Lung (tissue), 12 donors: Measurements from ENCODE around the gene ADGRD1. TPM values are rescaled to one million over a fixed set of nuclear protein-coding genes. Genes with fewer than 3 reads are reported as not detected.
"Not testable (repeated sequence)": the region's sequence is repeated elsewhere in the genome, so short reads cannot be mapped to it uniquely, and the experiment has no call there.

Source experiments
- ATAC-seq: fragments of 200-7000 bp; cut with Tn5 transposase; one replicate; pipeline ENCODE4 v1.9.1; 2020; ENCODE audit warnings: moderate number of reproducible peaks; ENCODE audit not compliant: insufficient read depth, low FRiP score
- DNase-seq, 3 donors: peaks; one replicate each; pipeline ENCODE4 v3.0.0-alpha.2; 2013 to 2017
- H3K27ac ChIP-seq, 2 donors: one replicate each; pipeline ENCODE4 v1.5.1; 2013; ENCODE audit warnings: mild to moderate bottlenecking in 2 of 2, moderate library complexity in 2 of 2, control low read depth in 1 of 2, inconsistent platforms in 1 of 2, low read depth in 1 of 2, low read length in 1 of 2
- H3K27me3 ChIP-seq, 3 donors: one replicate each; pipeline ENCODE4 v1.5.1; 2013; ENCODE audit warnings: low read length in 2 of 3; ENCODE audit not compliant: control insufficient read depth in 3 of 3, insufficient read depth in 3 of 3
- H3K36me3 ChIP-seq, 4 donors: one replicate each; pipeline ENCODE4 v1.5.1; 2013; ENCODE audit warnings: low read length in 4 of 4, mild to moderate bottlenecking in 1 of 4, moderate library complexity in 1 of 4; ENCODE audit not compliant: control insufficient read depth in 4 of 4, insufficient read depth in 4 of 4
- H3K4me1 ChIP-seq, 5 donors: one replicate each; pipeline ENCODE4 v1.5.1; 2013; ENCODE audit warnings: low read length in 5 of 5, mild to moderate bottlenecking in 2 of 5, moderate library complexity in 1 of 5; ENCODE audit not compliant: control insufficient read depth in 5 of 5, insufficient read depth in 5 of 5
- H3K4me3 ChIP-seq: one replicate; pipeline ENCODE4 v1.5.1; 2013; ENCODE audit warnings: mild to moderate bottlenecking, control low read depth, moderate library complexity
- H3K9ac ChIP-seq, 2 donors: one replicate each; pipeline ENCODE4 v1.5.1; 2013; ENCODE audit warnings: low read length in 2 of 2, control low read depth in 1 of 2; ENCODE audit not compliant: insufficient read depth in 1 of 2
- H3K9me3 ChIP-seq, 4 donors: one replicate each; pipeline ENCODE4 v1.5.1; 2013; ENCODE audit warnings: low read length in 3 of 4, mild to moderate bottlenecking in 1 of 4, moderate library complexity in 1 of 4; ENCODE audit not compliant: control insufficient read depth in 4 of 4, insufficient read depth in 3 of 4
- WGBS, 2 donors: extraction: QIAGEN DNeasy Blood & Tissue Kit; methylation state at CpG; one replicate each; pipeline ENCODE4 v1.1.7; 2013; 5-methylcytosine and 5-hydroxymethylcytosine counted together
- polyA plus RNA-seq, 2 donors: library from polyadenylated mRNA; stranded (reverse); fragments of 200-250 nt; gene quantifications; one replicate each; pipeline ENCODE4 v1.2.1, GENCODE V29; 2013
- total RNA-seq, 2 donors: library from RNA; depleted of rRNA in 1 of 2; stranded (reverse); fragments of >200 nt in 1 of 2; gene quantifications; one replicate each; pipeline ENCODE4 v1.2.1, GENCODE V29; 2014 to 2021
- TF ChIP-seq, protein P1 (sequence below): IDR thresholded peaks from 2 replicates; pipeline ENCODE4 v1.5.1; 2012; ENCODE audit warnings: mild to moderate bottlenecking; ENCODE audit errors: control extremely low read depth, extremely low read depth
- donor health status: control.
- donor health status: control.
- donor health status: Bipolar disorder and iron deficiency.
- donor health status: healthy.
- donor health status: DM: yes; HTN: yes; CAD: no.

Gene ADGRD1
- total and polyA plus RNA-seq, 4 donors: 23.5 to 85.6 (median 46.7) TPM

DNA sequence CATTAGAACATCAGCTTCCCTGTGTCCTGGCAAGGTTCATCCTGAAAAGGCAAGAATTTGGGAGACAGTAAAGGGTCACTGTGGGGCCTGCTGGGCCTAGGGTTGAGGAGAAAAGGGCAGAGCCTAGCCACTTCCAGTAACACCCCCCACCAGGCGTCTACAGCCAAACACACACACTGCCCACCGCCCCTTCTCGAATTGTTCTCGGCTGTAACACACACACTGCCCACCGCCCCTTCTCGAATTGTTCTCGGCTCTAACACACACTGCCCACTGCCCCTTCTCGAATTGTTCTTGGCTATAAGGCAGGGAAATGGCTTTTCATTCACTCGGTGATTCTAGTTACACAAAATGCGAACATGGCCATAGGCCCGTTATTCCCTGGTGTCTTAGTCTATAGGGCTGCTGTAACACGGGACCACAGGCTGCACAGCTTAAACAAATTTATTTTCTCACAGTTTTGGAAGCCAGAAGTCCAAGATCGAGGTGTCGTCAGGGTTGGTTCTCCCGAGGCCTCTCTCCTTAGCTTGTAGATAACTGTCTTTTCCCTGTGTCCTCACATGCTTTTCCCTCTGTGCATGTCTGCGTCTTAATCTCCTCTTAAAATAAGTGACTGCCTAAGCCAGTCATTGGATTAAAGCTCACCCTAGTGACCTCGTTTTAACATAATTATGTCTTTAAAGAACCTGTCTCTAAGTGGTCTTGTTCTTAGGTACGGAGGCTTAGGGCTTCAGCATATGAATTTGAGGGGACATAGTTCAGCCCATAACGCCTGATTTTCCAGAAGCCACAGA, 171.0 kb downstream of the ADGRD1 start:
- 91 to 94% methylated on average over 19 of the region's 19 CpGs for WGBS, 2 donors
- Histone ChIP-seq H3K36me3 (peaks cover 0 to 6% (median 0%) of the 10 kb centered on the region in 4 donors), H3K9ac (no peak overlapping the region), H3K9me3 (no peaks in the 10 kb centered on the region), H3K4me1 (no peaks in the 10 kb centered on the region), H3K27me3 (no peaks in the 10 kb centered on the region), H3K27ac (no peak overlapping the region), H3K4me3 (no peak overlapping the region)
- DNase-seq (no peak), ATAC-seq (no peak)
- TF ChIP-seq, protein P1, sequence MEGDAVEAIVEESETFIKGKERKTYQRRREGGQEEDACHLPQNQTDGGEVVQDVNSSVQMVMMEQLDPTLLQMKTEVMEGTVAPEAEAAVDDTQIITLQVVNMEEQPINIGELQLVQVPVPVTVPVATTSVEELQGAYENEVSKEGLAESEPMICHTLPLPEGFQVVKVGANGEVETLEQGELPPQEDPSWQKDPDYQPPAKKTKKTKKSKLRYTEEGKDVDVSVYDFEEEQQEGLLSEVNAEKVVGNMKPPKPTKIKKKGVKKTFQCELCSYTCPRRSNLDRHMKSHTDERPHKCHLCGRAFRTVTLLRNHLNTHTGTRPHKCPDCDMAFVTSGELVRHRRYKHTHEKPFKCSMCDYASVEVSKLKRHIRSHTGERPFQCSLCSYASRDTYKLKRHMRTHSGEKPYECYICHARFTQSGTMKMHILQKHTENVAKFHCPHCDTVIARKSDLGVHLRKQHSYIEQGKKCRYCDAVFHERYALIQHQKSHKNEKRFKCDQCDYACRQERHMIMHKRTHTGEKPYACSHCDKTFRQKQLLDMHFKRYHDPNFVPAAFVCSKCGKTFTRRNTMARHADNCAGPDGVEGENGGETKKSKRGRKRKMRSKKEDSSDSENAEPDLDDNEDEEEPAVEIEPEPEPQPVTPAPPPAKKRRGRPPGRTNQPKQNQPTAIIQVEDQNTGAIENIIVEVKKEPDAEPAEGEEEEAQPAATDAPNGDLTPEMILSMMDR: no peak

DNA sequence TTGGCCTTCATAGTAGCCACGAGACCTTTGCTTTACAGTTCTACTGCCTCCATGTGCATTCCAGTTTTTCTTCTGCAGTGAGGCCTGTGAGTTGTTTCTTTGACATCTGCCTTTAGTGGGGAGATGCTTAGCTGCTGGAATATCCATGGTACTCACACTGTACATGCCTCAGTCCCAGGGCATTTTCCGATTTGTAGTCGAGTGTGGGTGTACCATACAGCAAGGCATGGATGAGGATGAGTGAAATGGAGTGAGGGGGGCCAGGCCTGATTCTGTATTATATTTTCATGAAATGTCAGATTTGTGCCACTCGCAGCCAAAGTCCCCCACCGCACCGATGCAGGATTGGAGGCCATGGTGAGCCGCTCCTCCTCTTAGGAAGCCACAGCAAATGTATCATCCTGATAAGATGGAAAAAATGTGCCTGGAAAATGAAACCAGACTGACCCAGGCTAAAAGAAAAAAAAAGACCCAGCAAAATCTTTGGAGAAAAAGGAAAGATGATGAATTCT, 173.0 kb downstream of the ADGRD1 start:
- no peak overlapping the region for H3K9ac ChIP-seq
- ATAC-seq: no peak
- WGBS, 2 donors: 93 to 95% methylated on average over 7 of the region's 7 CpGs
- H3K4me1 ChIP-seq: no peaks in the 10 kb centered on the region
- no peaks in the 10 kb centered on the region for H3K9me3 ChIP-seq
- TF ChIP-seq, protein P1: no peak
- H3K27me3 ChIP-seq: no peaks in the 10 kb centered on the region
- DNase-seq: no peak
- no peak overlapping the region for H3K4me3 ChIP-seq
- H3K36me3 ChIP-seq: peaks cover 0 to 8% (median 0%) of the 10 kb centered on the region in 4 donors
- H3K27ac ChIP-seq: no peak overlapping the region

DNA sequence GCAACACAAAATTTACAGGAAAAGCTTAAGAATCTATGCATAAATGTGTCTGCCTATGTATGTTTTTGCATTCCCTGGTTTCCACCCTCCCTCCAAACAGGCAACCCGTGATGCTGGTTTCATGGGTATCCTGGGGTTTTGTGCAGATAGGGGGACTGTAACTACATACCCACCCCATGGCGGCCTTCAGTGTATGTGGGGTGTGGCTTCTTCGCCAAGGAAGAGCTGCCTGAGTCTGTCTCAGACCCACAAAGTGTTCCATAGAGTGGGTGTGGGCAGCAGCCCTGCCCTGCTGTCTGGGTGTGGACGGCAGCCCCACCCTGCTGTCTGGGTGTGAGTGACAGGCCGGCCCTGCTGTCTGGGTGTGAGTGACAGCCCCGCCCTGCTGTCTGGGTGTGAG, 174.8 kb downstream of the ADGRD1 start:
- Histone ChIP-seq H3K4me1 (peaks cover 0 to 5% (median 0%) of the 10 kb centered on the region in 5 donors), H3K9ac (no peak overlapping the region), H3K36me3 (peaks cover 0 to 10% (median 0%) of the 10 kb centered on the region in 4 donors), H3K4me3 (no peak overlapping the region), H3K9me3 (no peaks in the 10 kb centered on the region), H3K27ac (no peak overlapping the region), H3K27me3 (no peaks in the 10 kb centered on the region)
- TF ChIP-seq, protein P1: no peak
- ATAC-seq (no peak), DNase-seq (no peak)
- 94 to 96% methylated on average over 6 of the region's 6 CpGs for WGBS, 2 donors

DNA sequence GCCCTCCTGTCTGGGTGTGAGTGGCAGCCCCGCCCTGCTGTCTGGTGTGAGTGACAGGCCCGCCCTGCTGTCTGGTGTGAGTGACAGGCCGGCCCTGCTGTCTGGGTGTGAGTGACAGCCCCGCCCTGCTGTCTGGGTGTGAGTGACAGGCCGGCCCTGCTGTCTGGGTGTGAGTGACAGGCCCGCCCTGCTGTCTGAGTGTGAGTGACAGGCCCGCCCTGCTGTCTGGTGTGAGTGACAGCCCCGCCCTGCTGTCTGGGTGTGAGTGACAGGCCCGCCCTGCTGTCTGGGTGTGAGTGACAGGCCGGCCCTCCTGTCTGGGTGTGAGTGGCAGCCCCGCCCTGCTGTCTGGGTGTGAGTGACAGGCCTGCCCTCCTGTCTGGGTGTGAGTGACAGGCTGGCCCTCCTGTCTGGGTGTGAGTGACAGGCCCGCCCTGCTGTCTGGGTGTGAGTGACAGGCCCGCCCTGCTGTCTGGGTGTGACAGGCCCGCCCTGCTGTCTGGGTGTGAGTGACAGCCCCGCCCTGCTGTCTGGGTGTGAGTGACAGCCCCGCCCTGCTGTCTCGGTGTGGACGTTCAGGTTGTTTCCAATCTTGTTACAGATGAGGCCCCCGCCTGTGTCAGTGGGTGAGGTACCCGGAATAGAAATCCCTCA, 175.4 kb downstream of the ADGRD1 start:
- 88 to 91% methylated on average over 17 to 20 of the region's 20 CpGs for WGBS, 2 donors
- not testable (repeated sequence) for H3K4me3 ChIP-seq, H3K27ac ChIP-seq, H3K4me1 ChIP-seq, H3K9me3 ChIP-seq, H3K27me3 ChIP-seq, DNase-seq, ATAC-seq, H3K9ac ChIP-seq
- peaks cover 0 to 10% (median 0%) of the 10 kb centered on the region in 4 donors for H3K36me3 ChIP-seq
